Measurements from ENCODE around the gene CRACR2B. TPM values are rescaled to one million over a fixed set of nuclear protein-coding genes. Genes with fewer than 3 reads are reported as not detected.

CRACR2B gene
- total RNA-seq, 1 donor, result 0.43 TPM

- TF ChIP-seq CTCF (IDR thresholded peaks at IDR 0.05; ENCODE audit: insufficient read depth, low read depth, low read length), result no peak
- DNase-seq (ENCODE audit: low read depth), result peak; percentile 40
- H3K4me3 ChIP-seq (ENCODE audit: low read depth, low read length), result no peak overlapping the region
Observed at GRCh38 chr11:873706-874105, 46.0 kb downstream of the CRACR2B start.

- H3K4me3 ChIP-seq (ENCODE audit: low read depth, low read length), result no peak overlapping the region
- no peak for TF ChIP-seq CTCF (IDR thresholded peaks at IDR 0.05; ENCODE audit: insufficient read depth, low read depth, low read length)
- no peak for DNase-seq (ENCODE audit: low read depth)
Observed at GRCh38 chr11:875203-875602, 47.5 kb downstream of the CRACR2B start.

GRCh38 chr11:875769-876301, 48.1 kb downstream of the CRACR2B start:
- H3K4me3 ChIP-seq (ENCODE audit: low read depth, low read length), result no peak overlapping the region
- TF ChIP-seq CTCF (IDR thresholded peaks at IDR 0.05; ENCODE audit: insufficient read depth, low read depth, low read length), result no peak
- no peak for DNase-seq (ENCODE audit: low read depth)

GRCh38 chr11:876545-876944, 48.8 kb downstream of the CRACR2B start:
- TF ChIP-seq CTCF (IDR thresholded peaks at IDR 0.05; ENCODE audit: insufficient read depth, low read depth, low read length), result no peak
- peak; percentile 4 for DNase-seq (ENCODE audit: low read depth)
- no peak overlapping the region for H3K4me3 ChIP-seq (ENCODE audit: low read depth, low read length)

- no peak for TF ChIP-seq CTCF (IDR thresholded peaks at IDR 0.05; ENCODE audit: insufficient read depth, low read depth, low read length)
- no peak for DNase-seq (ENCODE audit: low read depth)
Observed at GRCh38 chr11:877565-877964, 49.8 kb downstream of the CRACR2B start.

GRCh38 chr11:880447-880846, 52.7 kb downstream of the CRACR2B start:
- no peak overlapping the region for H3K4me3 ChIP-seq (ENCODE audit: low read depth, low read length)
- no peak for TF ChIP-seq CTCF (IDR thresholded peaks at IDR 0.05; ENCODE audit: insufficient read depth, low read depth, low read length)

More at GRCh38 chr11:877565-877964, 49.8 kb downstream of the CRACR2B start:
- no peak overlapping the region for H3K4me3 ChIP-seq (ENCODE audit: low read depth, low read length)

More at GRCh38 chr11:880447-880846, 52.7 kb downstream of the CRACR2B start:
- DNase-seq (ENCODE audit: low read depth), result no peak

Small RNAs within 50 kb of the gene (small RNA-seq; reads per million reads assigned to genes)
- gene SNORA52, result not detected

Other genes with a start within 250 kb of the CRACR2B start
- 7.7 and 8.2 TPM in 2 replicates for gene IRF7, start 212.0 kb upstream of the CRACR2B start, total RNA-seq
- not detected in 2 replicates for gene CDHR5, start 203.0 kb upstream of the CRACR2B start, total RNA-seq
- not detected in 2 replicates for gene SCT, start 200.7 kb upstream of the CRACR2B start, total RNA-seq
- gene DRD4, start 190.7 kb upstream of the CRACR2B start, total RNA-seq, result not detected in 2 replicates
- 33.7 and 33.8 TPM in 2 replicates for gene DEAF1, start 132.7 kb upstream of the CRACR2B start, total RNA-seq
- 13.0 and 16.8 TPM in 2 replicates for gene TMEM80, start 132.1 kb upstream of the CRACR2B start, total RNA-seq
- gene EPS8L2, start 121.7 kb upstream of the CRACR2B start, total RNA-seq, result 42.5 and 55.3 TPM in 2 replicates
- 142 and 148 TPM in 2 replicates for gene TALDO1, start 80.5 kb upstream of the CRACR2B start, total RNA-seq
- gene GATD1, start 50.4 kb upstream of the CRACR2B start, total RNA-seq, result 26.3 and 44.8 TPM in 2 replicates
- gene CEND1, start 37.8 kb upstream of the CRACR2B start, total RNA-seq, result 0.43 and 0.64 TPM in 2 replicates
- gene SLC25A22, start 29.6 kb upstream of the CRACR2B start, total RNA-seq, result 12.6 and 16.8 TPM in 2 replicates
- 5.5 and 7.8 TPM in 2 replicates for gene PIDD1, start 22.7 kb upstream of the CRACR2B start, total RNA-seq
- gene RPLP2, start 18.0 kb upstream of the CRACR2B start, total RNA-seq, result 220 and 278 TPM in 2 replicates
- gene PNPLA2, start 9.0 kb upstream of the CRACR2B start, total RNA-seq, result 23.5 and 28.5 TPM in 2 replicates
- gene CD151, start 5.0 kb downstream of the CRACR2B start, total RNA-seq, result 218 and 295 TPM in 2 replicates
- gene POLR2L, start 14.6 kb downstream of the CRACR2B start, total RNA-seq, result 92.4 and 120 TPM in 2 replicates
- gene TSPAN4, start 14.9 kb downstream of the CRACR2B start, total RNA-seq, result 113 and 126 TPM in 2 replicates
- 42.2 and 42.3 TPM in 2 replicates for gene CHID1, start 82.9 kb downstream of the CRACR2B start, total RNA-seq
- 45.7 and 53.5 TPM in 2 replicates for gene AP2A2, start 98.0 kb downstream of the CRACR2B start, total RNA-seq
- not detected in 2 replicates for gene MUC6, start 208.8 kb downstream of the CRACR2B start, total RNA-seq
- gene MUC2, start 247.0 kb downstream of the CRACR2B start, total RNA-seq, result not detected in 2 replicates